H1 (cell line): Measurements from ENCODE around the gene MPHOSPH9. TPM values are rescaled to one million over a fixed set of nuclear protein-coding genes. Genes with fewer than 3 reads are reported as not detected.

Experiments
- CTCF ChIA-PET: fragments of 300-600 bp; sonication (Branson Sonifier 250); formaldehyde crosslinking; loops from one replicate; lab custom pipeline; 2021; ENCODE audit not compliant: partially characterized antibody; lab: Charles Lee
- POLR2A ChIA-PET: fragments of 300-600 bp; sonication (Branson Sonifier 250); formaldehyde crosslinking; loops from one replicate; lab custom pipeline; 2021; ENCODE audit warnings: inconsistent platforms; ENCODE audit not compliant: partially characterized antibody; lab: Charles Lee
- DNase-seq, 2 experiments: peaks; one replicate each; pipeline versions ENCODE4 v3.0.0 to v3.0.0-alpha.2; 2010 to 2022; ENCODE audit warnings: low spot score in 2 of 2, low read depth in 1 of 2, mixed read lengths in 1 of 2
- FAIRE-seq: peaks from 2 replicates; lab custom pipeline; 2011; peaks lifted over from hg19 to GRCh38; lab: Jason Lieb, UNC
- H2AFZ ChIP-seq: 2 replicates; pipeline ENCODE4 v1.8.1; 2012; ENCODE audit warnings: low read length, inconsistent platforms
- H2AK5ac ChIP-seq: 2 replicates; pipeline ENCODE4 v1.6.1; 2013; ENCODE audit warnings: low read depth, low read length
- H2BK120ac ChIP-seq: replicated peaks from 2 replicates; pipeline ENCODE3; 2013; ENCODE audit warnings: low read depth, low read length, inconsistent platforms
- H2BK12ac ChIP-seq: 2 replicates; pipeline ENCODE4 v1.6.1; 2013; ENCODE audit warnings: low read depth, low read length
- H2BK15ac ChIP-seq: 2 replicates; pipeline ENCODE4 v1.6.1; 2013; ENCODE audit warnings: low read length
- H2BK20ac ChIP-seq: 2 replicates; pipeline ENCODE4 v1.6.1; 2013; ENCODE audit warnings: low read length
- H2BK5ac ChIP-seq: 2 replicates; pipeline ENCODE4 v1.6.1; 2013; ENCODE audit warnings: low read depth, low read length
- H3K14ac ChIP-seq: 2 replicates; pipeline ENCODE4 v1.6.1; 2013; ENCODE audit warnings: inconsistent platforms; ENCODE audit not compliant: insufficient read length
- H3K18ac ChIP-seq: 2 replicates; pipeline ENCODE4 v1.6.1; 2013; ENCODE audit warnings: low read length; ENCODE audit errors: extremely low read depth
- H3K23ac ChIP-seq: 2 replicates; pipeline ENCODE4 v1.6.1; 2013; ENCODE audit warnings: inconsistent platforms; ENCODE audit not compliant: insufficient read length
- H3K23me2 ChIP-seq: 2 replicates; pipeline ENCODE4 v1.6.1; 2013; ENCODE audit warnings: low read depth, low read length
- H3K27ac ChIP-seq: 2 replicates; pipeline ENCODE4 v1.6.1; 2011; ENCODE audit warnings: low read depth, low read length, inconsistent platforms
- H3K27me3 ChIP-seq, 4 experiments: replicated peaks in 1 of 4; 1 replicate in 1 of 4; 2 replicates in 3 of 4; pipeline versions ENCODE4 v1.6.1 to v1.8.1; 2011 to 2013; ENCODE audit warnings: low read length in 3 of 4, mild to moderate bottlenecking in 3 of 4, inconsistent platforms in 2 of 4, mixed read lengths in 2 of 4, moderate library complexity in 1 of 4; ENCODE audit not compliant: control insufficient read depth in 3 of 4, insufficient read depth in 3 of 4; ENCODE audit errors: extremely low read depth in 1 of 4
- H3K36me3 ChIP-seq, 4 experiments: 2 replicates each; pipeline versions ENCODE4 v1.6.1 to v1.8.1; 2011 to 2013; ENCODE audit warnings: mild to moderate bottlenecking in 4 of 4, low read length in 3 of 4, moderate library complexity in 2 of 4, control low read depth in 1 of 4, inconsistent platforms in 1 of 4; ENCODE audit not compliant: insufficient read depth in 4 of 4, control insufficient read depth in 2 of 4
- H3K4ac ChIP-seq: replicated peaks from 2 replicates; pipeline ENCODE3; 2013; ENCODE audit warnings: low read length, low read depth, mixed read lengths, inconsistent platforms; ENCODE audit not compliant: insufficient read length
- H3K4me1 ChIP-seq, 4 experiments: replicated peaks in 1 of 4; 1 replicate in 1 of 4; 2 replicates in 3 of 4; pipeline versions ENCODE4 v1.6.1 to v1.8.1; 2011 to 2013; ENCODE audit warnings: low read length in 3 of 4, inconsistent platforms in 2 of 4, mixed read lengths in 1 of 4; ENCODE audit not compliant: insufficient read depth in 4 of 4, control insufficient read depth in 3 of 4
- H3K4me2 ChIP-seq, 2 experiments: 2 replicates each; pipeline versions ENCODE4 v1.6.1 to v1.8.1; 2011 to 2013; ENCODE audit warnings: low read depth in 2 of 2, low read length in 2 of 2, control low read depth in 1 of 2, inconsistent platforms in 1 of 2, mild to moderate bottlenecking in 1 of 2; ENCODE audit not compliant: insufficient read depth in 1 of 2
- H3K4me3 ChIP-seq, 4 experiments: fragments of 200-600, 300-600 bp in 1 of 4; sonication (generic), shearing (Covaris generic), sonication (Bioruptor Twin) in 1 of 4; 2 replicates each; pipeline versions ENCODE4 v1.5.1 to v1.8.1; 2011 to 2016; ENCODE audit warnings: low read length in 4 of 4, low read depth in 3 of 4, control low read depth in 2 of 4, inconsistent platforms in 2 of 4, mild to moderate bottlenecking in 2 of 4, mixed read lengths in 1 of 4, moderate library complexity in 1 of 4; ENCODE audit not compliant: insufficient read depth in 2 of 4; ENCODE audit errors: extremely low read depth in 1 of 4
- H3K56ac ChIP-seq: replicated peaks from 2 replicates; pipeline ENCODE3; 2013; ENCODE audit warnings: low read depth, mild to moderate bottlenecking, mixed read lengths, low read length, inconsistent platforms; ENCODE audit not compliant: insufficient read length
- H3K79me1 ChIP-seq: 2 replicates; pipeline ENCODE4 v1.6.1; 2013; ENCODE audit warnings: low read depth, low read length, control low read depth
- H3K79me2 ChIP-seq, 2 experiments: 2 replicates each; pipeline versions ENCODE4 v1.6.1 to v1.8.1; 2012 to 2013; ENCODE audit warnings: low read length in 2 of 2, mild to moderate bottlenecking in 2 of 2, inconsistent platforms in 1 of 2; ENCODE audit not compliant: insufficient read depth in 2 of 2, control insufficient read depth in 1 of 2
- H3K9ac ChIP-seq, 4 experiments: replicated peaks in 1 of 4; 1 replicate in 1 of 4; 2 replicates in 3 of 4; pipeline versions ENCODE4 v1.6.1 to v1.8.1; 2011 to 2013; ENCODE audit warnings: low read depth in 3 of 4, low read length in 3 of 4, control low read depth in 2 of 4, mild to moderate bottlenecking in 2 of 4, moderate library complexity in 2 of 4, inconsistent platforms in 1 of 4; ENCODE audit errors: extremely low read depth in 1 of 4
- H3K9me3 ChIP-seq, 2 experiments: 2 replicates each; pipeline versions ENCODE4 v1.6.1 to v1.8.1; 2012 to 2013; ENCODE audit warnings: mild to moderate bottlenecking in 2 of 2, moderate library complexity in 2 of 2, control low read depth in 1 of 2, inconsistent platforms in 1 of 2, low read depth in 1 of 2, low read length in 1 of 2, mixed read lengths in 1 of 2; ENCODE audit not compliant: insufficient read depth in 2 of 2
- H4K20me1 ChIP-seq, 2 experiments: replicated peaks in 1 of 2; 2 replicates each; pipeline versions ENCODE3 to v1.8.1; 2011 to 2013; ENCODE audit warnings: inconsistent platforms in 2 of 2, low read length in 2 of 2, mild to moderate bottlenecking in 1 of 2; ENCODE audit not compliant: insufficient read depth in 2 of 2, control insufficient read depth in 1 of 2
- H4K5ac ChIP-seq: 2 replicates; pipeline ENCODE4 v1.6.1; 2013; ENCODE audit warnings: low read length, low read depth, mixed read lengths, inconsistent platforms; ENCODE audit not compliant: insufficient read length
- H4K8ac ChIP-seq: 2 replicates; pipeline ENCODE4 v1.8.0; 2013; ENCODE audit warnings: mild to moderate bottlenecking, moderate library complexity, low read length, inconsistent platforms; ENCODE audit not compliant: insufficient read depth; ENCODE audit errors: extremely low read depth
- H4K91ac ChIP-seq: replicated peaks from 2 replicates; pipeline ENCODE3; 2013; ENCODE audit warnings: low read length, mixed read lengths, inconsistent platforms; ENCODE audit not compliant: insufficient read length
- BACH1 ChIP-seq: IDR thresholded peaks from 2 replicates; pipeline ENCODE4 v1.6.1; 2012; ENCODE audit warnings: low read length, improper control_type of control experiment
- CHD2 ChIP-seq: IDR thresholded peaks from 2 replicates; pipeline ENCODE4 v1.6.1; 2012; ENCODE audit warnings: low read length, improper control_type of control experiment
- CTBP2 ChIP-seq: IDR thresholded peaks from 2 replicates; pipeline ENCODE4 v1.7.0; 2011; ENCODE audit warnings: borderline replicate concordance, mild to moderate bottlenecking, moderate library complexity, mixed read lengths, low read length; ENCODE audit not compliant: insufficient read depth, insufficient read length
- E2F6 ChIP-seq: IDR thresholded peaks from 2 replicates; pipeline ENCODE4 v1.6.1; 2012; ENCODE audit warnings: inconsistent platforms
- EZH2 ChIP-seq: fragments of 200-600 bp; sonication (generic); IDR thresholded peaks from 2 replicates; pipeline ENCODE4 v1.7.1; 2012; ENCODE audit warnings: low read depth, mild to moderate bottlenecking, moderate library complexity, low read length, inconsistent platforms; ENCODE audit not compliant: severe bottlenecking
- GTF2F1 ChIP-seq: IDR thresholded peaks from 2 replicates; pipeline ENCODE4 v1.6.1; 2012; ENCODE audit warnings: low read depth, low read length, improper control_type of control experiment, borderline replicate concordance
- JUND ChIP-seq: IDR thresholded peaks from 2 replicates; pipeline ENCODE4 v1.6.1; 2011; ENCODE audit warnings: mild to moderate bottlenecking, improper control_type of control experiment, low read length
- NRF1 ChIP-seq: IDR thresholded peaks from 2 replicates; pipeline ENCODE4 v1.6.1; 2011; ENCODE audit warnings: mild to moderate bottlenecking, low read depth, low read length, improper control_type of control experiment
- RNF2 ChIP-seq: fragments of 200-900, 300-1000 bp; sonication (generic); IDR thresholded peaks from 2 replicates; pipeline ENCODE4 v1.7.1; 2016; ENCODE audit warnings: borderline replicate concordance, low read depth, mild to moderate bottlenecking, antibody characterized with exemption, low read length; ENCODE audit not compliant: poor library complexity, severe bottlenecking; ENCODE audit errors: missing control alignments
- SIX5 ChIP-seq: IDR thresholded peaks from 2 replicates; pipeline ENCODE4 v1.6.1; 2011; ENCODE audit warnings: mild to moderate bottlenecking, low read depth, low read length
- SP1 ChIP-seq: IDR thresholded peaks from 2 replicates; pipeline ENCODE4 v1.6.1; 2011; ENCODE audit warnings: low read depth, low read length
- SP2 ChIP-seq: IDR thresholded peaks from 2 replicates; pipeline ENCODE4 v1.6.1; 2012; ENCODE audit warnings: mild to moderate bottlenecking, low read length, inconsistent platforms
- SRF ChIP-seq: IDR thresholded peaks from 2 replicates; pipeline ENCODE4 v1.6.1; 2011; ENCODE audit warnings: mild to moderate bottlenecking, low read depth, low read length, moderate library complexity
- TCF12 ChIP-seq: IDR thresholded peaks from 2 replicates; pipeline ENCODE4 v1.6.1; 2011; ENCODE audit warnings: low read depth, mild to moderate bottlenecking, low read length
- WGBS, 2 experiments: shearing (Covaris generic) in 1 of 2; methylation state at CpG; one replicate each; pipeline versions ENCODE4 v1.1.6 to v1.1.7; 2013 to 2015; ENCODE audit warnings: low lambda C conversion rate in 2 of 2, mixed read lengths in 2 of 2, inconsistent platforms in 1 of 2, low coverage in 1 of 2, missing lambda C conversion rate in 1 of 2; ENCODE audit not compliant: insufficient replicate concordance in 2 of 2, insufficient coverage in 1 of 2, insufficient read length in 1 of 2; ENCODE audit errors: extremely low coverage in 1 of 2, missing lambda C conversion rate in 1 of 2; 5-methylcytosine and 5-hydroxymethylcytosine counted together
- polyA plus RNA-seq, 7 experiments: library from polyadenylated mRNA; depleted of rRNA in 3 of 7; stranded (reverse) in 5 of 7; unstranded in 2 of 7; fragments of >200 nt in 5 of 7; fragments of 200-250 nt in 2 of 7; gene quantifications; 1 replicate in 5 of 7; 2 replicates in 1 of 7; 4 replicates in 1 of 7; pipeline versions ENCODE4 v1.2.1 to v1.2.3, GENCODE V29; 2011 to 2013; ENCODE audit warnings: missing spikeins in 2 of 7, mixed read lengths in 2 of 7
- total RNA-seq: library from RNA; stranded (reverse); fragmentation: NEBNext Ultra II Directional; extraction: Animal tissue kit (Norgen Biotek cat#: 25700); gene quantifications from 2 replicates; pipeline ENCODE4 v1.2.1, GENCODE V29; 2021

Gene MPHOSPH9
- total and polyA plus RNA-seq, 2 of the 8 experiments (the other 6 are each of a cell fraction or from before 2014, with no cell fraction given): 8.8 to 48.8 TPM

- H3K9ac ChIP-seq: no peak overlapping the region
- H4K8ac ChIP-seq: no peak overlapping the region
- H4K91ac ChIP-seq: no peak overlapping the region
- no peak overlapping the region for H3K23ac ChIP-seq
- H3K79me2 ChIP-seq: no peaks in the 10 kb centered on the region
- no peak overlapping the region for H3K4ac ChIP-seq
- no peak overlapping the region for H3K27ac ChIP-seq
- H2BK5ac ChIP-seq: no peak overlapping the region
- no peak overlapping the region for H2BK20ac ChIP-seq
- H2BK15ac ChIP-seq: no peak overlapping the region
- no peak overlapping the region for H3K14ac ChIP-seq
- H3K79me1 ChIP-seq: no peaks in the 10 kb centered on the region
- ChIA-PET POLR2A (interaction anchor here (0.6 to 1.5 kb wide), 5 partner anchors 12 to 102 kb away, joined by 3 to 4 read pairs (median 3); partner anchors contain the start of genes MPHOSPH9 and MTRFR), CTCF (interaction anchor here (0.9 to 1.5 kb wide), 2 partner anchors 9 to 104 kb away, joined by 3 read pairs; no protein-coding TSS in a partner anchor)
- no peak overlapping the region for H3K56ac ChIP-seq
- no peaks in the 10 kb centered on the region for H3K9me3 ChIP-seq
- peaks cover 0 to 3% (median 0%) of the 10 kb centered on the region in 4 experiments; a peak in 1 of 7 replicates for H3K4me1 ChIP-seq
- H4K20me1 ChIP-seq: peaks cover 0 to 1% of the 10 kb centered on the region in 2 experiments
- H3K4me3 ChIP-seq: no peak overlapping the region
- H3K36me3 ChIP-seq: peaks cover 0 to 27% (median 4%) of the 10 kb centered on the region in 4 experiments; a peak in 4 of 8 replicates
- H2AK5ac ChIP-seq: no peak overlapping the region
- no peaks in the 10 kb centered on the region for H3K27me3 ChIP-seq
- no peaks in the 10 kb centered on the region; the same call in 1 of the 2 replicates for H3K23me2 ChIP-seq
- no peak overlapping the region for H2BK120ac ChIP-seq
- no peak overlapping the region for H2BK12ac ChIP-seq
- no peak overlapping the region for H3K18ac ChIP-seq
- no peak overlapping the region for H2AFZ ChIP-seq
- no peak for FAIRE-seq
- no peak overlapping the region for H3K4me2 ChIP-seq
- H4K5ac ChIP-seq: no peak overlapping the region
- no peak for DNase-seq
- 58% methylated on average over 2 of the region's 2 CpGs; no CpG with 5 or more reads in 1 of the 2 experiments for WGBS, 2 experiments
- TF ChIP-seq SP2 (no peak), SRF (no peak), BACH1 (no peak), TCF12 (no peak), SP1 (no peak), EZH2 (no peak), JUND (no peak), CHD2 (no peak), RNF2 (no peak), SIX5 (no peak), E2F6 (no peak), CTBP2 (no peak), GTF2F1 (no peak), NRF1 (no peak)
These were observed 65.6 kb downstream of the MPHOSPH9 start for GRCh38 chr12:123167329-123167728.
